SH-SY5Y (cell line): ENCODE results near the gene SLC34A3.

Experiments
- GATA2 ChIP-seq: IDR thresholded peaks from 2 replicates; pipeline ENCODE4 v1.6.1; 2011; ENCODE audit warnings: mild to moderate bottlenecking, low read depth, low read length
- GATA3 ChIP-seq: IDR thresholded peaks from 2 replicates; pipeline ENCODE4 v1.6.1; 2011; ENCODE audit warnings: low read depth, mild to moderate bottlenecking, low read length, moderate library complexity

- TF ChIP-seq GATA3 (no peak), GATA2 (no peak)
Observed at GRCh38 chr9:137264067-137264466, 33.4 kb downstream of the SLC34A3 start.
